ENCODE results near the gene CDH13. TPM values are rescaled to one million over a fixed set of nuclear protein-coding genes. Genes with fewer than 3 reads are reported as not detected.

The CDH13 gene
- total RNA-seq, 2 donors from 2014 or later = not detected

GRCh38 chr16:83023011-83023410 lies 396.2 kb downstream of the CDH13 start:
- Mint-ChIP-seq H3K4me3 (no peak overlapping the region), H3K36me3 (ENCODE audit: insufficient read depth in 2 of 2) (no peaks in the 10 kb centered on the region), H3K9me3 (peaks cover 0 to 3% of the 10 kb centered on the region in 2 donors), H3K4me1 (ENCODE audit: low read depth) (no peaks in the 10 kb centered on the region), H3K27ac (no peak overlapping the region), H3K27me3 (ENCODE audit: low read depth) (no peaks in the 10 kb centered on the region)
- DNase-seq (no peak), ATAC-seq (replicated peaks in 1 of 2) (no peak)

- ATAC-seq (replicated peaks in 1 of 2) = no peak
- Mint-ChIP-seq H3K4me1 (ENCODE audit: low read depth) (no peaks in the 10 kb centered on the region), H3K36me3 (ENCODE audit: insufficient read depth in 2 of 2) (no peaks in the 10 kb centered on the region), H3K27me3 (ENCODE audit: low read depth) (no peaks in the 10 kb centered on the region), H3K9me3 (peaks cover 0 to 3% of the 10 kb centered on the region in 2 donors), H3K4me3 (no peak overlapping the region), H3K27ac (no peak overlapping the region)
- no peak for DNase-seq
Observed at GRCh38 chr16:83023640-83024039, 396.9 kb downstream of the CDH13 start.

- H3K4me1 Mint-ChIP-seq (ENCODE audit: low read depth) = no peaks in the 10 kb centered on the region
- no peak overlapping the region for H3K4me3 Mint-ChIP-seq
- DNase-seq (no peak), ATAC-seq (replicated peaks in 1 of 2) (no peak)
- H3K27me3 Mint-ChIP-seq (ENCODE audit: low read depth) = no peaks in the 10 kb centered on the region
- H3K36me3 Mint-ChIP-seq (ENCODE audit: insufficient read depth in 2 of 2) = no peaks in the 10 kb centered on the region
- peaks cover 6% of the 10 kb centered on the region in 2 donors for H3K9me3 Mint-ChIP-seq
- H3K27ac Mint-ChIP-seq = no peak overlapping the region
Observed at GRCh38 chr16:83027973-83028372, 401.2 kb downstream of the CDH13 start.

GRCh38 chr16:83029467-83029866 lies 402.7 kb downstream of the CDH13 start:
- no peaks in the 10 kb centered on the region for H3K36me3 Mint-ChIP-seq (ENCODE audit: insufficient read depth in 2 of 2)

GRCh38 chr16:83031524-83031923 lies 404.8 kb downstream of the CDH13 start:
- H3K4me3 Mint-ChIP-seq = no peak overlapping the region
- ATAC-seq (replicated peaks in 1 of 2) = no peak
- H3K27me3 Mint-ChIP-seq (ENCODE audit: low read depth) = no peaks in the 10 kb centered on the region

More at GRCh38 chr16:83029467-83029866, 402.7 kb downstream of the CDH13 start:
- no peak for DNase-seq
- peaks cover 6% of the 10 kb centered on the region in 2 donors for H3K9me3 Mint-ChIP-seq
- no peak overlapping the region for H3K27ac Mint-ChIP-seq
- ATAC-seq (replicated peaks in 1 of 2) = no peak
- no peak overlapping the region for H3K4me3 Mint-ChIP-seq
- no peaks in the 10 kb centered on the region for H3K27me3 Mint-ChIP-seq (ENCODE audit: low read depth)
- no peaks in the 10 kb centered on the region for H3K4me1 Mint-ChIP-seq (ENCODE audit: low read depth)

GRCh38 chr16:83037102-83037501 lies 410.3 kb downstream of the CDH13 start:
- peaks cover 2 to 3% of the 10 kb centered on the region in 2 donors for H3K9me3 Mint-ChIP-seq
- no peaks in the 10 kb centered on the region for H3K36me3 Mint-ChIP-seq (ENCODE audit: insufficient read depth in 2 of 2)
- DNase-seq (no peak), ATAC-seq (replicated peaks in 1 of 2) (no peak)
- no peak overlapping the region for H3K27ac Mint-ChIP-seq
- no peak overlapping the region for H3K4me3 Mint-ChIP-seq
- no peaks in the 10 kb centered on the region for H3K4me1 Mint-ChIP-seq (ENCODE audit: low read depth)
- no peaks in the 10 kb centered on the region for H3K27me3 Mint-ChIP-seq (ENCODE audit: low read depth)

More at GRCh38 chr16:83031524-83031923, 404.8 kb downstream of the CDH13 start:
- Mint-ChIP-seq H3K27ac (no peak overlapping the region), H3K9me3 (peaks cover 3 to 6% of the 10 kb centered on the region in 2 donors), H3K4me1 (ENCODE audit: low read depth) (no peaks in the 10 kb centered on the region), H3K36me3 (ENCODE audit: insufficient read depth in 2 of 2) (no peaks in the 10 kb centered on the region)
- DNase-seq = no peak

DNA sequence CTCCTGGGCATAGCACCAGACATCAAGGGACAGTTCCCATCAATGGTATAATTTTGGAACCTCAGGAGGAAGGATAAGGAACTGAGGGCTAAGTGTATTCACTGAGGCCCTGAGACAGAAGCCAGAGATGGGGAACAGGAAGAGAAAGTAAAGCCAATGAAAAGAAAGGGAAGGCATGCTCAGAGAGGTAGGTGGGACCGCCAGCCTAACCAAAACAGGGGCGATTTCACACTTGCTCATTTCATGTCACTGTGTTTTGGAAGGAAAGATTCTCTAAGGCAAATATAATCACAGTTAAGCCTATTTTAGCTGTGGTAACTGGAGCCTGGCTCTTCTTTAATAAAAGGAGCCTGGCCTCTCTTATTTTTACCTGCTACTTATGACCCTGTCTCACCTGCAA lies 411.1 kb downstream of the CDH13 start:
- no peaks in the 10 kb centered on the region for H3K27me3 Mint-ChIP-seq (ENCODE audit: low read depth)
- no peaks in the 10 kb centered on the region for H3K36me3 Mint-ChIP-seq (ENCODE audit: insufficient read depth in 2 of 2)
- no peak overlapping the region for H3K4me3 Mint-ChIP-seq
- peaks cover 2 to 3% of the 10 kb centered on the region in 2 donors for H3K9me3 Mint-ChIP-seq
- no peaks in the 10 kb centered on the region for H3K4me1 Mint-ChIP-seq (ENCODE audit: low read depth)
- ATAC-seq (replicated peaks in 1 of 2) = no peak
- no peak for DNase-seq
- no peak overlapping the region for H3K27ac Mint-ChIP-seq

DNA sequence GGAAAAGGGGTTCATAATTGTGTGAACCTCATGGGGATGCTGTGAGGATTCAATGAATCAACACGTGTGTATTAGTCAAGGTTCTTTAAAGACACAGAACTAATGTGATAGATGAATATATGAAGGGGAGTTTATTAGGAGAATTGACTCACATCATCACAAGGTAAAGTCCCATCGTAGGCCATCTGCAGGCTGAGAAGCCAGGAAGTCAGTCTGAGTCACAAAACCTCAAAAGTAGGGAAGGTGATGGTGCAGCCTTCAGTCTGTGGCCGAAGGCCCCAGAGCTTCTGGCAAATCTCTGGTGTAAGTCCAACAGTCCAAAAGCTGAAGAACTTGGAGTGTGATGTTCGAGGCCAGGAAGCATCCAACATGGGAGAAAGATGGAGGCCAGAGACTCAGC lies 413.4 kb downstream of the CDH13 start:
- no peak for ATAC-seq (replicated peaks in 1 of 2)
- Mint-ChIP-seq H3K27me3 (ENCODE audit: low read depth) (no peaks in the 10 kb centered on the region), H3K36me3 (ENCODE audit: insufficient read depth in 2 of 2) (no peaks in the 10 kb centered on the region), H3K9me3 (peaks cover 2 to 3% of the 10 kb centered on the region in 2 donors), H3K4me1 (ENCODE audit: low read depth) (no peaks in the 10 kb centered on the region), H3K4me3 (no peak overlapping the region), H3K27ac (no peak overlapping the region)
- no peak for DNase-seq

GRCh38 chr16:83044589-83044988 lies 417.8 kb downstream of the CDH13 start:
- Mint-ChIP-seq H3K4me1 (ENCODE audit: low read depth) (no peaks in the 10 kb centered on the region), H3K27me3 (ENCODE audit: low read depth) (no peaks in the 10 kb centered on the region), H3K36me3 (ENCODE audit: insufficient read depth in 2 of 2) (no peaks in the 10 kb centered on the region), H3K9me3 (no peaks in the 10 kb centered on the region), H3K4me3 (no peak overlapping the region), H3K27ac (no peak overlapping the region)
- ATAC-seq (replicated peaks in 1 of 2) = no peak
- no peak for DNase-seq

GRCh38 chr16:83045790-83046189 lies 419.0 kb downstream of the CDH13 start:
- H3K27ac Mint-ChIP-seq = no peak overlapping the region
- DNase-seq (no peak), ATAC-seq (replicated peaks in 1 of 2) (no peak)
- H3K4me1 Mint-ChIP-seq (ENCODE audit: low read depth) = no peaks in the 10 kb centered on the region
- H3K9me3 Mint-ChIP-seq = peaks cover 4 to 5% of the 10 kb centered on the region in 2 donors
- peaks cover 0 to 4% of the 10 kb centered on the region in 2 donors for H3K36me3 Mint-ChIP-seq (ENCODE audit: insufficient read depth in 2 of 2)
- H3K27me3 Mint-ChIP-seq (ENCODE audit: low read depth) = no peaks in the 10 kb centered on the region
- H3K4me3 Mint-ChIP-seq = no peak overlapping the region

GRCh38 chr16:83046664-83047063 lies 419.9 kb downstream of the CDH13 start:
- no peaks in the 10 kb centered on the region for H3K27me3 Mint-ChIP-seq (ENCODE audit: low read depth)
- no peak overlapping the region for H3K27ac Mint-ChIP-seq

DNA sequence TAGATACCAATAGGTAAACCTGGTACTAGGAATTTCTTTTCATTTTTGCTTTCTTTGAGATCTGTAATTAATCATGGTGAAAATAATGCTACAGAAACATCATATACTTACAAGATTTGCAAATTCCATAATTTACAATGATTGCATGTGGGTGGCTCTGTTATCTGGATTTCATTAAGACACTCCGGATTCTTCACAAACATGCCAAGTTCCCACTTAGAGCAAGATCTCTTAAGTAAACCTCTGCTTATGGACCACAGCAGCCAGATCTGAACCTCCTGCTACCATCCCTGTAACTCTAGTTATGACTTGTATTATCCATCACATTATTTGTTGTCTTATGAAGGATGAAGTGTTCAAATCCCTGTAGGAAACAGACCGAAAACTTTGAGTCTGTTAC lies 424.7 kb downstream of the CDH13 start:
- no peak for DNase-seq
- Mint-ChIP-seq H3K27me3 (ENCODE audit: low read depth) (no peaks in the 10 kb centered on the region), H3K4me1 (ENCODE audit: low read depth) (no peaks in the 10 kb centered on the region), H3K27ac (no peak overlapping the region), H3K4me3 (no peak overlapping the region), H3K36me3 (ENCODE audit: insufficient read depth in 2 of 2) (peaks cover 0 to 4% of the 10 kb centered on the region in 2 donors), H3K9me3 (peaks cover 4 to 8% of the 10 kb centered on the region in 2 donors)
- no peak for ATAC-seq (replicated peaks in 1 of 2)

More at GRCh38 chr16:83046664-83047063, 419.9 kb downstream of the CDH13 start:
- ATAC-seq (replicated peaks in 1 of 2) (no peak), DNase-seq (no peak)
- no peaks in the 10 kb centered on the region for H3K4me1 Mint-ChIP-seq (ENCODE audit: low read depth)
- H3K9me3 Mint-ChIP-seq = peaks cover 4 to 8% of the 10 kb centered on the region in 2 donors
- H3K36me3 Mint-ChIP-seq (ENCODE audit: insufficient read depth in 2 of 2) = peaks cover 0 to 4% of the 10 kb centered on the region in 2 donors
- no peak overlapping the region for H3K4me3 Mint-ChIP-seq

DNA sequence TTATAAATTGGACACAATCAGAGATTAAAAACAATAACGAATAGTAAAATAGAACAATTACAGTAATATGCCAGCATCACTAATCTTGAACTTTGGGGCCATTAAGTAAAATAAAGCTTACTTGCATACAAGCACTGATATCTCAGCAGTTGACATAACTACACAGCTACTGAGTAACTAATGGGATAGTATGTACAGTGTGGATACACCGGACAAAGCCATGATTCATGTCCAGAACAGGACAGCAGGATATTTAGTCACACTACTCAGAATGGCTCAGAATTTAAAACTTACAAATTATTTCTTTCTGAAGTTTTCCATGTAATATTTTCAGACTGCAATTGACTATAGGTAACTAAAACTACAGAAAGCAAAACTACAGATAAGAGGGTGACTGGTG lies 427.5 kb downstream of the CDH13 start:
- ATAC-seq (replicated peaks in 1 of 2) (no peak), DNase-seq (no peak)
- Mint-ChIP-seq H3K36me3 (ENCODE audit: insufficient read depth in 2 of 2) (peaks cover 0 to 4% of the 10 kb centered on the region in 2 donors), H3K9me3 (peaks cover 4 to 8% of the 10 kb centered on the region in 2 donors), H3K27ac (no peak overlapping the region), H3K4me1 (ENCODE audit: low read depth) (no peaks in the 10 kb centered on the region), H3K27me3 (ENCODE audit: low read depth) (no peaks in the 10 kb centered on the region), H3K4me3 (no peak overlapping the region)

DNA sequence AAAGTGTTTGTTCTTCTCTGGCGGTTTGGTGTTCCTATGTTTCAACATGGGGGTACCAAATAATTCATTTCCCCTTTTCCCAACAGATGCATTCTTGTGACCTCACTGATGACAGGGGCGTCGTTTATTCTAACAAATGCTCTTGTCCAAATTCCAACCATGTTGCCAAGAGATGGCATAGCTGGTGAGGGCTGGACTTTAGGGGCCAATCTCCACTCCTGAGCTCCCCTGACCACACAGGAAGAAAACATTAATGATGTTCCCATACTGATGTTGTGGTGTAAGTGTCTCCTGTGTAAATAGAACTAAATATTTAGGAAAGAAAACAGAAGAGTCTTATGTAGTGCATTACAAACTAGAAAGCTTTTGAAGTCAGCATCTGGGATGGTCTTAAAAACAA lies 431.6 kb downstream of the CDH13 start:
- ATAC-seq (replicated peaks in 1 of 2) (no peak), DNase-seq (no peak)
- H3K27me3 Mint-ChIP-seq (ENCODE audit: low read depth) = no peaks in the 10 kb centered on the region
- no peak overlapping the region for H3K4me3 Mint-ChIP-seq
- H3K27ac Mint-ChIP-seq = no peak overlapping the region
- no peaks in the 10 kb centered on the region for H3K4me1 Mint-ChIP-seq (ENCODE audit: low read depth)
- no peaks in the 10 kb centered on the region for H3K36me3 Mint-ChIP-seq (ENCODE audit: insufficient read depth in 2 of 2)
- peaks cover 2% of the 10 kb centered on the region in 2 donors for H3K9me3 Mint-ChIP-seq

All from activated T-cell treated with anti-CD3 and anti-CD28 coated beads, Interleukin-2, amount 50 U/mL, for 72 hours (primary cell).